ENCODE data around the gene SYT12. TPM values are rescaled to one million over a fixed set of nuclear protein-coding genes. Genes with fewer than 3 reads are reported as not detected.

Gene SYT12
- total and polyA plus RNA-seq, 9 of the 15 experiments (the other 6 are each of a cell fraction or from before 2014, with no cell fraction given), result 0.03 to 0.11 (median 0.03) TPM; not detected in 4

GRCh38 chr11:67082071-67082791, 59.3 kb downstream of the SYT12 start (continued):
- TF ChIP-seq REST (IDR thresholded peaks at IDR 0.05; ENCODE audit: borderline replicate concordance) (peak; percentile 26; the same call in 1 of the 2 replicates), REST (CRISPR knock-in tag; IDR thresholded peaks at IDR 0.05; ENCODE audit: low read depth) (no peak), IRF2 (CRISPR knock-in tag; IDR thresholded peaks at IDR 0.05) (no peak), CREBBP (IDR thresholded peaks at IDR 0.05; ENCODE audit: low read depth, low read length) (no peak), SP1 (CRISPR knock-in tag; IDR thresholded peaks at IDR 0.05) (0 out of 2 replicates have a peak, but pooled peaks have one; percentile 40), SMAD4 (CRISPR knock-in tag; conservative IDR thresholded peaks at IDR 0.05) (0 out of 2 replicates have a peak, but pooled peaks have one; percentile 23), MBD2 (IDR thresholded peaks at IDR 0.05; ENCODE audit: borderline replicate concordance, low read depth) (no peak), NR4A1 (CRISPR knock-in tag; IDR thresholded peaks at IDR 0.05) (no peak), NR4A1 (tag; IDR thresholded peaks at IDR 0.05) (no peak), ZNF655 (CRISPR knock-in tag; IDR thresholded peaks at IDR 0.05) (no peak), CBFA2T3 (IDR thresholded peaks at IDR 0.05) (no peak), PKNOX1 (IDR thresholded peaks at IDR 0.05) (no peak), RBFOX2 (IDR thresholded peaks at IDR 0.05; ENCODE audit: low read depth, low read length) (0 out of 2 replicates have a peak, but pooled peaks have one; percentile 14)

Measured in K562 (cell line).